GM12878 (cell line): ENCODE results near the gene COBLL1. TPM values are rescaled to one million over a fixed set of nuclear protein-coding genes. Genes with fewer than 3 reads are reported as not detected.

Source experiments
- ATAC-seq: fragments of 200-7000 bp; cut with Tn5 transposase; 3 replicates; pipeline ENCODE4 v1.9.1; 2020; ENCODE audit warnings: mild to moderate bottlenecking, moderate library complexity
- BruUV-seq: library from RNA; stranded (reverse); fragments of 400-500 nt; replicated peaks from 2 replicates; lab custom pipeline; 2021; lab: Mats Ljungman, UMichigan
- CTCF ChIA-PET: fragments of 300-600 bp; sonication (Branson Sonifier 250); formaldehyde crosslinking; extraction: SDS; loops from one replicate; lab custom pipeline; 2021; ENCODE audit warnings: inconsistent platforms; lab: Yijun Ruan, JAX
- POLR2A ChIA-PET: fragments of 350-600 bp; formaldehyde crosslinking; extraction: SDS; loops from one replicate; lab custom pipeline; 2021; ENCODE audit warnings: inconsistent platforms; lab: Charles Lee
- RAD21 ChIA-PET: fragments of 300-600 bp; sonication (Branson Sonifier 250); formaldehyde crosslinking; loops from one replicate; lab custom pipeline; 2023; ENCODE audit warnings: antibody characterized with exemption; ENCODE audit not compliant: unreplicated experiment; lab: Charles Lee
- SMC1A ChIA-PET: fragments of 300-600 bp; sonication (Branson Sonifier 250); formaldehyde crosslinking; loops from one replicate; lab custom pipeline; 2023; ENCODE audit not compliant: unreplicated experiment, uncharacterized antibody; lab: Charles Lee
- DNase-seq: peaks from one replicate; pipeline ENCODE4 v3.0.0-alpha.2; 2011; ENCODE audit warnings: low read depth, low spot score
- FAIRE-seq: peaks from 3 replicates; lab custom pipeline; 2011; peaks lifted over from hg19 to GRCh38; lab: Jason Lieb, UNC
- H2AFZ ChIP-seq: 2 replicates; pipeline ENCODE4 v1.6.0; 2011; ENCODE audit warnings: low read depth, low read length, control low read depth; ENCODE audit not compliant: control insufficient read depth
- H3K27ac ChIP-seq: 2 replicates; pipeline ENCODE4 v1.5.1; 2011; ENCODE audit warnings: control low read depth; ENCODE audit not compliant: control insufficient read depth, insufficient read depth
- H3K27me3 ChIP-seq, 2 experiments: replicated peaks in 1 of 2; 2 replicates each; pipeline versions ENCODE4 v1.6.0 to v1.6.1; 2011; ENCODE audit warnings: low read length in 1 of 2; ENCODE audit not compliant: control insufficient read depth in 2 of 2, insufficient read depth in 2 of 2
- H3K36me3 ChIP-seq, 2 experiments: 2 replicates each; pipeline ENCODE4 v1.5.1; 2011; ENCODE audit warnings: low read length in 1 of 2; ENCODE audit not compliant: control insufficient read depth in 2 of 2, insufficient read depth in 2 of 2
- H3K4me1 ChIP-seq: 2 replicates; pipeline ENCODE4 v1.6.1; 2011; ENCODE audit warnings: mild to moderate bottlenecking, low read length, moderate library complexity, mixed read lengths; ENCODE audit not compliant: control insufficient read depth, insufficient read depth
- H3K4me2 ChIP-seq: 2 replicates; pipeline ENCODE4 v1.6.0; 2011; ENCODE audit warnings: control low read depth; ENCODE audit not compliant: control insufficient read depth, insufficient read depth
- H3K4me3 ChIP-seq: fragments of 200-600 bp; sonication (generic); 2 replicates; pipeline ENCODE4 v1.5.1; 2016
- H3K79me2 ChIP-seq: 2 replicates; pipeline ENCODE4 v1.6.0; 2011; ENCODE audit warnings: low read length; ENCODE audit not compliant: control insufficient read depth, insufficient read depth
- H3K9ac ChIP-seq: 2 replicates; pipeline ENCODE4 v1.8.0; 2011; ENCODE audit warnings: low read length, control low read depth, mixed read lengths; ENCODE audit not compliant: control insufficient read depth, insufficient read depth
- H3K9me3 ChIP-seq: replicated peaks from 3 replicates; pipeline ENCODE4 v1.5.1; 2011; ENCODE audit warnings: mild to moderate bottlenecking, low read length; ENCODE audit not compliant: control insufficient read depth, insufficient read depth
- H4K20me1 ChIP-seq: 2 replicates; pipeline ENCODE4 v1.6.0; 2011; ENCODE audit not compliant: control insufficient read depth, insufficient read depth
- BMI1 ChIP-seq: fragments of 450-650 bp; IDR thresholded peaks from 2 replicates; pipeline ENCODE4 v1.6.1; 2016; ENCODE audit warnings: mild to moderate bottlenecking, moderate library complexity, borderline replicate concordance
- HDGF ChIP-seq: fragments of 450-650 bp; IDR thresholded peaks from 2 replicates; pipeline ENCODE4 v1.6.1; 2016; ENCODE audit warnings: antibody characterized with exemption
- HSF1 ChIP-seq: fragments of 150-350 bp; IDR thresholded peaks from 2 replicates; pipeline ENCODE4 v1.6.1; 2014; ENCODE audit warnings: mild to moderate bottlenecking, low read depth, low read length
- IRF4 ChIP-seq: IDR thresholded peaks from 2 replicates; pipeline ENCODE4 v1.6.1; 2011; ENCODE audit warnings: low read depth, low read length
- NFYA ChIP-seq: IDR thresholded peaks from 2 replicates; pipeline ENCODE4 v1.6.1; 2011; ENCODE audit warnings: low read depth, mild to moderate bottlenecking, low read length, improper control_type of control experiment, borderline replicate concordance
- POLR2A ChIP-seq: IDR thresholded peaks from 2 replicates; pipeline ENCODE4 v1.6.1; 2011; ENCODE audit warnings: low read depth, mild to moderate bottlenecking, low read length
- POU2F2 ChIP-seq: IDR thresholded peaks from 3 replicates; pipeline ENCODE4 v1.6.1; 2011; ENCODE audit warnings: low read depth, mild to moderate bottlenecking, low read length, borderline replicate concordance
- RELB ChIP-seq: fragments of 450-650 bp; IDR thresholded peaks from 2 replicates; pipeline ENCODE4 v1.6.1; 2017; ENCODE audit warnings: low read depth, mild to moderate bottlenecking, moderate library complexity
- YY1 ChIP-seq: IDR thresholded peaks from 2 replicates; pipeline ENCODE4 v1.6.1; 2011; ENCODE audit warnings: low read depth, mild to moderate bottlenecking, low read length
- whole genome bisulfite sequencing: methylation state at CpG from one replicate; pipeline ENCODE4 v1.1.6; 2016; ENCODE audit warnings: low lambda C conversion rate; ENCODE audit not compliant: insufficient replicate concordance, insufficient coverage; ENCODE audit errors: missing lambda C conversion rate; 5-methylcytosine and 5-hydroxymethylcytosine counted together
- in situ Hi-C: fragments of 300-500 bp; cut with MboI; formaldehyde crosslinking; loops from 9 replicates; pipeline ENCODE4 v1.14.3; 2018; ENCODE audit warnings: mixed read lengths
- intact Hi-C: fragments of 100-400 bp; cut with micrococcal nuclease; formaldehyde crosslinking; loops from one replicate; pipeline ENCODE4 v1.14.2; 2022; ENCODE audit not compliant: unreplicated experiment
- polyA plus RNA-seq, 11 experiments: library from polyadenylated mRNA; depleted of rRNA in 4 of 11; unstranded in 6 of 11; stranded (reverse) in 5 of 11; fragments of >200 nt; fragmentation: Nextera tagmentation in 4 of 11; fragmentation: Illumina TruSeq in 1 of 11; extraction: Ambion mirVana in 4 of 11; extraction: Trizol in 1 of 11; gene quantifications; 1 replicate in 1 of 11; 2 replicates in 10 of 11; pipeline versions ENCODE4 v1.2.1 to v1.2.3, GENCODE V29; 2011 to 2016; ENCODE audit warnings: inconsistent platforms in 2 of 11, missing spikeins in 2 of 11, low read depth in 1 of 11
- total RNA-seq, 4 experiments: library from RNA; depleted of rRNA in 3 of 4; stranded (reverse); fragments of >200 nt in 3 of 4; fragmentation: Illumina TruSeq in 1 of 4; extraction: Trizol in 1 of 4; gene quantifications; 2 replicates each; pipeline versions ENCODE4 v1.2.1 to v1.2.3, GENCODE V29; 2013 to 2021

Gene COBLL1
- total and polyA plus RNA-seq, 10 of the 15 experiments (the other 5 are each of a cell fraction or from before 2014, with no cell fraction given): 0.46 TPM; not detected in 9

- intact Hi-C loops: no loop called here
- Histone ChIP-seq H3K27me3 (no peaks in the 10 kb centered on the region), H3K9me3 (no peaks in the 10 kb centered on the region), H3K27ac (no peak overlapping the region), H3K36me3 (no peaks in the 10 kb centered on the region), H3K4me2 (no peak overlapping the region), H4K20me1 (no peaks in the 10 kb centered on the region), H2AFZ (no peak overlapping the region), H3K79me2 (no peaks in the 10 kb centered on the region), H3K4me3 (no peak overlapping the region)
- RAD21 ChIA-PET: no interaction called here
- 20% methylated on average over 1 of the region's 1 CpG for WGBS
- POLR2A ChIA-PET: no interaction called here
- CTCF ChIA-PET: no interaction called here
- BruUV-seq: no TSS peak
- ATAC-seq: no peak
- FAIRE-seq: no peak
- TF ChIP-seq NFYA (no peak), POLR2A (no peak), IRF4 (no peak), HSF1 (no peak), POU2F2 (no peak), BMI1 (no peak), YY1 (no peak), HDGF (no peak), RELB (no peak)
- TF ChIP-seq, all 136 proteins: peak for 0
- DNase-seq: no peak
- Histone ChIP-seq H3K4me1 (no peaks in the 10 kb centered on the region), H3K9ac (no peak overlapping the region)
- SMC1A ChIA-PET: no interaction called here
- in situ Hi-C loops: no loop called here
Observed at GRCh38 chr2:164681009-164681408, 160.6 kb downstream of the COBLL1 start.
